Muscle layer of colon (tissue), 2 donors: ENCODE results near the gene TFDP1.

ENCODE experiments used
- H3K27ac ChIP-seq: one replicate; pipeline ENCODE4 v1.7.0; 2013; ENCODE audit warnings: low read depth, mild to moderate bottlenecking, low read length, moderate library complexity
- H3K27me3 ChIP-seq, 2 donors: one replicate each; pipeline ENCODE4 v1.7.0; 2013; ENCODE audit warnings: low read length in 2 of 2, mild to moderate bottlenecking in 2 of 2; ENCODE audit not compliant: insufficient read depth in 2 of 2, control insufficient read depth in 1 of 2
- H3K36me3 ChIP-seq: one replicate; pipeline ENCODE4 v1.7.0; 2013; ENCODE audit warnings: mild to moderate bottlenecking, low read length; ENCODE audit not compliant: insufficient read depth
- H3K4me1 ChIP-seq: one replicate; pipeline ENCODE4 v1.7.0; 2013; ENCODE audit warnings: mild to moderate bottlenecking, low read length; ENCODE audit not compliant: insufficient read depth
- H3K4me3 ChIP-seq, 2 donors: one replicate each; pipeline ENCODE4 v1.7.0; 2013; ENCODE audit warnings: low read length in 2 of 2, low read depth in 1 of 2, mild to moderate bottlenecking in 1 of 2, moderate library complexity in 1 of 2
- H3K9ac ChIP-seq: one replicate; pipeline ENCODE4 v1.7.0; 2013; ENCODE audit warnings: low read length
- H3K9me3 ChIP-seq: one replicate; pipeline ENCODE4 v1.7.0; 2013; ENCODE audit warnings: mild to moderate bottlenecking, low read length
- donor health status: abdominal sarcoma.
- donor health status: Adenocarcinoma of cecum.

The TFDP1 gene

GRCh38 chr13:113669231-113669754 lies 84.7 kb downstream of the TFDP1 start:
- Histone ChIP-seq H3K27ac (no peak overlapping the region), H3K27me3 (peaks cover 0 to 8% of the 10 kb centered on the region in 2 donors), H3K4me1 (no peaks in the 10 kb centered on the region), H3K36me3 (no peaks in the 10 kb centered on the region), H3K9ac (no peak overlapping the region), H3K4me3 (no peak overlapping the region), H3K9me3 (no peaks in the 10 kb centered on the region)

- H3K9ac ChIP-seq: no peak overlapping the region
- H3K4me1 ChIP-seq: no peaks in the 10 kb centered on the region
- no peak overlapping the region for H3K27ac ChIP-seq
- H3K4me3 ChIP-seq: no peak overlapping the region
- H3K36me3 ChIP-seq: no peaks in the 10 kb centered on the region
- H3K9me3 ChIP-seq: no peaks in the 10 kb centered on the region
- peaks cover 0 to 8% of the 10 kb centered on the region in 2 donors for H3K27me3 ChIP-seq
Observed at GRCh38 chr13:113669755-113670341, 85.3 kb downstream of the TFDP1 start.

GRCh38 chr13:113670541-113670940 lies 86.0 kb downstream of the TFDP1 start:
- H3K9ac ChIP-seq: no peak overlapping the region
- peaks cover 0 to 5% of the 10 kb centered on the region in 2 donors for H3K27me3 ChIP-seq
- no peak overlapping the region for H3K27ac ChIP-seq
- H3K4me3 ChIP-seq: no peak overlapping the region
- no peaks in the 10 kb centered on the region for H3K9me3 ChIP-seq
- no peaks in the 10 kb centered on the region for H3K4me1 ChIP-seq
- H3K36me3 ChIP-seq: no peaks in the 10 kb centered on the region

GRCh38 chr13:113671066-113672001 lies 86.8 kb downstream of the TFDP1 start:
- Histone ChIP-seq H3K27me3 (no peaks in the 10 kb centered on the region), H3K9me3 (no peaks in the 10 kb centered on the region), H3K4me1 (no peaks in the 10 kb centered on the region), H3K4me3 (no peak overlapping the region), H3K9ac (no peak overlapping the region), H3K27ac (no peak overlapping the region), H3K36me3 (no peaks in the 10 kb centered on the region)

- Histone ChIP-seq H3K27me3 (no peaks in the 10 kb centered on the region), H3K9ac (no peak overlapping the region), H3K4me1 (no peaks in the 10 kb centered on the region), H3K9me3 (no peaks in the 10 kb centered on the region), H3K27ac (no peak overlapping the region), H3K36me3 (no peaks in the 10 kb centered on the region), H3K4me3 (no peak overlapping the region)
Observed at GRCh38 chr13:113672002-113672651, 87.6 kb downstream of the TFDP1 start.
